K562 (cell line): ENCODE measurements around the gene STK17A. TPM values are rescaled to one million over a fixed set of nuclear protein-coding genes. Genes with fewer than 3 reads are reported as not detected.

Experiments used
- BRD4 ChIP-seq: fragments of 200-600 bp; sonication (generic); IDR thresholded peaks from 2 replicates; pipeline ENCODE4 v1.6.1; 2017; ENCODE audit warnings: inconsistent platforms
- CBX1 ChIP-seq: sonication (generic); IDR thresholded peaks from 2 replicates; pipeline ENCODE4 v1.6.1; 2016; ENCODE audit warnings: antibody characterized with exemption, low read depth, mild to moderate bottlenecking
- CBX3 ChIP-seq, 2 experiments: IDR thresholded peaks; 1 replicate in 1 of 2; 2 replicates in 1 of 2; pipeline ENCODE4 v1.6.1; 2012; ENCODE audit warnings: inconsistent platforms in 2 of 2, low read length in 2 of 2, borderline replicate concordance in 1 of 2, control low read depth in 1 of 2
- CUX1 ChIP-seq: fragments of 200-800 bp; sonication (Bioruptor generic); IDR thresholded peaks from 2 replicates; pipeline ENCODE4 v1.6.1; 2016; ENCODE audit warnings: missing genetic modification characterization, missing compliant biosample characterization
- ELF2 ChIP-seq: fragments of 250-450 bp; sonication (Bioruptor Pico); IDR thresholded peaks from 2 replicates; pipeline ENCODE4 v1.5.0; 2021; ENCODE audit warnings: mild to moderate bottlenecking
- EZH2 ChIP-seq: IDR thresholded peaks from 2 replicates; pipeline ENCODE4 v1.6.1; 2012; ENCODE audit warnings: low read depth, mild to moderate bottlenecking, inconsistent platforms, low read length, borderline replicate concordance
- HOXB6 ChIP-seq: fragments of 250-450 bp; sonication (Bioruptor Pico); IDR thresholded peaks from 2 replicates; pipeline ENCODE4 v1.5.1; 2022; ENCODE audit warnings: mild to moderate bottlenecking, borderline replicate concordance
- NBN ChIP-seq: fragments of 450-650 bp; IDR thresholded peaks from 2 replicates; pipeline ENCODE4 v1.6.1; 2016; ENCODE audit warnings: low read depth, mild to moderate bottlenecking
- NR2F6 ChIP-seq: fragments of 450-650 bp; formaldehyde crosslinking; IDR thresholded peaks from 2 replicates; pipeline ENCODE4 v1.4.0; 2020; ENCODE audit warnings: mild to moderate bottlenecking
- POLR2H ChIP-seq: IDR thresholded peaks from 2 replicates; pipeline ENCODE4 v1.6.1; 2016; ENCODE audit warnings: missing genetic modification characterization, low read depth, mild to moderate bottlenecking, control low read depth, missing compliant biosample characterization, moderate library complexity
- RBM39 ChIP-seq: fragments of 200-400 bp; formaldehyde crosslinking; optimal IDR thresholded peaks from 2 replicates; pipeline ENCODE3; 2018; ENCODE audit warnings: low read depth, low read length
- SRSF9 ChIP-seq: fragments of 200-400 bp; formaldehyde crosslinking; IDR thresholded peaks from 2 replicates; pipeline ENCODE4 v1.6.1; 2017; ENCODE audit warnings: low read depth, low read length, borderline replicate concordance
- STAT6 ChIP-seq: sonication (generic); formaldehyde crosslinking; IDR thresholded peaks from 2 replicates; pipeline ENCODE4 v1.8.1; 2023; ENCODE audit warnings: mild to moderate bottlenecking, missing genetic modification reagents
- SUPT5H ChIP-seq: fragments of 450-650 bp; IDR thresholded peaks from 2 replicates; pipeline ENCODE4 v1.6.1; 2016
- ZNF217 ChIP-seq: sonication (generic); formaldehyde crosslinking; IDR thresholded peaks from 2 replicates; pipeline ENCODE4 v1.8.0; 2022; ENCODE audit warnings: mild to moderate bottlenecking, missing genetic modification reagents
- ZNF3 ChIP-seq: fragments of 250-450 bp; sonication (Bioruptor Pico); IDR thresholded peaks from 2 replicates; pipeline ENCODE4 v1.5.0; 2021; ENCODE audit warnings: mild to moderate bottlenecking, moderate library complexity
- ZNF431 ChIP-seq: sonication (generic); formaldehyde crosslinking; IDR thresholded peaks from 2 replicates; pipeline ENCODE4 v1.8.0; 2022; ENCODE audit warnings: mild to moderate bottlenecking, missing genetic modification reagents
- ZNF507 ChIP-seq: conservative IDR thresholded peaks from 2 replicates; pipeline ENCODE4 v1.6.1; 2017; ENCODE audit warnings: missing genetic modification characterization, missing compliant biosample characterization
- ZNF586 ChIP-seq: fragments of 450-650 bp; formaldehyde crosslinking; conservative IDR thresholded peaks from 2 replicates; pipeline ENCODE4 v1.4.0; 2020; ENCODE audit warnings: mild to moderate bottlenecking, moderate library complexity
- ZNF75A ChIP-seq: fragments of 450-650 bp; formaldehyde crosslinking; IDR thresholded peaks from 2 replicates; pipeline ENCODE4 v1.4.0; 2020; ENCODE audit warnings: mild to moderate bottlenecking
- polyA plus RNA-seq, 8 experiments: library from polyadenylated mRNA; depleted of rRNA in 4 of 8; stranded (reverse) in 5 of 8; unstranded in 3 of 8; fragments of >200 nt; fragmentation: Nextera tagmentation in 2 of 8; fragmentation: Illumina TruSeq in 1 of 8; extraction: Ambion mirVana in 2 of 8; extraction: Trizol in 1 of 8; gene quantifications; 2 replicates each; pipeline versions ENCODE4 v1.2.1 to v1.2.3, GENCODE V29; 2011 to 2014; ENCODE audit warnings: inconsistent platforms in 1 of 8, missing spikeins in 1 of 8
- total RNA-seq, 7 experiments: library from RNA; depleted of rRNA in 6 of 7; stranded (reverse); fragments of >200 nt in 6 of 7; fragmentation: Illumina TruSeq in 2 of 7; extraction: Trizol in 2 of 7; gene quantifications; 2 replicates each; pipeline versions ENCODE4 v1.2.1 to v1.2.3, GENCODE V29; 2011 to 2021; ENCODE audit warnings: low replicate concordance in 1 of 7

Gene STK17A
- total and polyA plus RNA-seq, 9 of the 15 experiments (the other 6 are each of a cell fraction or from before 2014, with no cell fraction given) = 3.4 to 16.3 (median 13.2) TPM

- TF ChIP-seq ZNF431 (CRISPR knock-in tag) = no peak; the same call in 1 of the 2 replicates
- TF ChIP-seq HOXB6 (CRISPR knock-in tag) = no peak
- peak; percentile 72 for TF ChIP-seq SUPT5H
- TF ChIP-seq ZNF3 (CRISPR knock-in tag) = no peak
- no peak for TF ChIP-seq SRSF9
- TF ChIP-seq ZNF75A (CRISPR knock-in tag) = no peak
- TF ChIP-seq NBN = no peak
- TF ChIP-seq EZH2 = no peak
- TF ChIP-seq ZNF586 (CRISPR knock-in tag) = no peak
- TF ChIP-seq NR2F6 = no peak
- TF ChIP-seq ELF2 (CRISPR knock-in tag) = no peak
- TF ChIP-seq CBX1 = no peak
- TF ChIP-seq RBM39 = no peak
- TF ChIP-seq BRD4 = no peak
- no peak for TF ChIP-seq ZNF217 (CRISPR knock-in tag)
- TF ChIP-seq STAT6 (CRISPR knock-in tag) = no peak
- TF ChIP-seq ZNF507 = no peak
- no peak for TF ChIP-seq CUX1 (CRISPR knock-in tag)
- peak in 1 of 2 experiments; percentile 51; a peak in 1 of 3 replicates for TF ChIP-seq CBX3 (IDR thresholded peaks at IDR 0.05; ENCODE audit: borderline replicate concordance in 1 of 2, low read length in 2 of 2)
- peak; percentile 46 for TF ChIP-seq POLR2H (tag)
Observed at GRCh38 chr7:43582503-43583423, at the start of gene STK17A (continued).
